ENCODE results near the gene DCTN1. TPM values are rescaled to one million over a fixed set of nuclear protein-coding genes. Genes with fewer than 3 reads are reported as not detected.
A peak's percentile ranks its signal among the peaks of the same experiment; 100 is the strongest.

DCTN1 gene
- total and polyA plus RNA-seq, 2 donors (not counting 1 experiment from before 2014, with no cell fraction given) = 46.7 to 143 TPM

DNA sequence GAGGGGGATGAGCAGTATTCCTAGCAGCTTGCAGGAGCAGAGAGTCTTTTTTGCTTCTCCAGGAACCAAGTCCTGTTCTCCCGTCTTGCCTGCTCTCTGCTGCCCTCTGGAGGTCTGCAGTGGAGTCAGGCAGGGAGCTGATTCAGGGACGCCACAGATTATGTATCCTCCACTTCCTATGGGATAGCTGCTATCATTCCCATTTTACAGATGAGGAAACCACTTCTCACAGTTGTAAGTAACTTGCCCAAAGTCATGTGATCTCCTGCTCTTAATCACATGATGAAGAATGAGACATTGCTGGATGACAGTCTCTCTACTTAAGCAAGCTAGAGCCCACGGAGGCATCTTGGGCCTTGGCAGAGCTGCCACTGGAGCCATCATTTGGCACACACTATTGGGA, 45.2 kb downstream of the DCTN1 start:
- H3K27ac Mint-ChIP-seq = no peak overlapping the region
- no peak overlapping the region for H3K4me3 ChIP-seq (ENCODE audit: control extremely low read depth in 1 of 5, extremely low read depth in 1 of 5, insufficient read depth in 1 of 5, low read depth in 2 of 5, low read length in 4 of 5)
- CTCF ChIA-PET = interaction anchor here (0.5 to 7.1 kb wide), 64 partner anchors 10 to 1045 kb away, joined by 3 to 191 read pairs (median 4); partner anchors contain the start of genes BOLA3, MOB1A, MTHFD2 and STAMBP

DNA sequence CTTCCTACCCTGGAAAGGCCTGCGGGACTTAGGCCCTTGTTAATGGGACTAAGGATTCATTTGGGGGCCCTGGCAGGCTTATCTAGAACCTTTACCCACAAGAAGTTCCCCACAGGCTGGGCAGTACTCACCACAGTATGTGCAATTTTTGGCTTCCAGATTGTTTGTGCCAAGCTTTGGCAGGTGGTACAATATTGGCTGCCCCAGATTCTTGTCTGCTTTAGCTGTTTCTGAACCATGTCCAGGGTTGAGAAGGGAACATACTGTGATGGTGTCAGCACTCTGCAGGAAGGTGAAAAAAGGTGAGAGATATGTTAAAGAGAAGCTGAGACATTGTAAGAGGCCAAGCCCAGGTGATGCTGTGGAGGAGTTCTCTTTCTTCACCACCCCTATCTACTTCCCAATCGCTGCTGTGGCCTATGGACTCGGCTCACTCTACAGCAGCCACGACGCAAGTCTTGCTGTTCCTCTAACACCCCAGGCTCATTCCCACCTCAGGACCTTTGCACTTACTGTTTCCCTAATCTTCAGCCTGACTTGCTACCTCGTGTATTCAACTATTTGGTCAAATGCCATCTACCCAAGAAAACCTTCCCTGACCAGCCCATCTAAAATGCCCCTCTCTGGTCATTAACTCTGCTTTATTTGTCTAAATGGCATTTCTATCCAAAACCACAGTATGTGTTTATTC, 46.1 kb downstream of the DCTN1 start:
- ChIA-PET CTCF (interaction anchor here (0.9 to 7.1 kb wide), 38 partner anchors 9 to 1044 kb away, joined by 3 to 191 read pairs (median 6); partner anchors contain the start of genes BOLA3, MOB1A and STAMBP), POLR2A (no interaction called here)
- H4K20me1 ChIP-seq (ENCODE audit: control insufficient read depth, insufficient read depth, low read length, poor library complexity, severe bottlenecking) = no peaks in the 10 kb centered on the region
- intact Hi-C loops (cut with micrococcal nuclease) = no loop called here
- WGBS (ENCODE audit: insufficient coverage) = 98% methylated on average over 5 of the region's 6 CpGs
- no peaks in the 10 kb centered on the region for H3K4me1 ChIP-seq (ENCODE audit: control insufficient read depth in 2 of 2, insufficient read depth in 2 of 2, low read length in 2 of 2)
- H3K27me3 ChIP-seq (replicated peaks in 1 of 4; ENCODE audit: control extremely low read depth in 1 of 4, control insufficient read depth in 3 of 4, insufficient read depth in 4 of 4, low read length in 3 of 4) = no peaks in the 10 kb centered on the region
- TF ChIP-seq EZH2 (IDR thresholded peaks at IDR 0.05; ENCODE audit: borderline replicate concordance, insufficient read depth, low read depth, low read length, poor library complexity, severe bottlenecking) = no peak
- TF ChIP-seq, protein P1, sequence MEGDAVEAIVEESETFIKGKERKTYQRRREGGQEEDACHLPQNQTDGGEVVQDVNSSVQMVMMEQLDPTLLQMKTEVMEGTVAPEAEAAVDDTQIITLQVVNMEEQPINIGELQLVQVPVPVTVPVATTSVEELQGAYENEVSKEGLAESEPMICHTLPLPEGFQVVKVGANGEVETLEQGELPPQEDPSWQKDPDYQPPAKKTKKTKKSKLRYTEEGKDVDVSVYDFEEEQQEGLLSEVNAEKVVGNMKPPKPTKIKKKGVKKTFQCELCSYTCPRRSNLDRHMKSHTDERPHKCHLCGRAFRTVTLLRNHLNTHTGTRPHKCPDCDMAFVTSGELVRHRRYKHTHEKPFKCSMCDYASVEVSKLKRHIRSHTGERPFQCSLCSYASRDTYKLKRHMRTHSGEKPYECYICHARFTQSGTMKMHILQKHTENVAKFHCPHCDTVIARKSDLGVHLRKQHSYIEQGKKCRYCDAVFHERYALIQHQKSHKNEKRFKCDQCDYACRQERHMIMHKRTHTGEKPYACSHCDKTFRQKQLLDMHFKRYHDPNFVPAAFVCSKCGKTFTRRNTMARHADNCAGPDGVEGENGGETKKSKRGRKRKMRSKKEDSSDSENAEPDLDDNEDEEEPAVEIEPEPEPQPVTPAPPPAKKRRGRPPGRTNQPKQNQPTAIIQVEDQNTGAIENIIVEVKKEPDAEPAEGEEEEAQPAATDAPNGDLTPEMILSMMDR (IDR thresholded peaks at IDR 0.05) = no peak
- H3K36me3 ChIP-seq (replicated peaks in 1 of 2; ENCODE audit: control extremely low read depth in 1 of 2, control insufficient read depth in 1 of 2, extremely low read depth in 1 of 2, insufficient read depth in 2 of 2, low read length in 1 of 2) = peaks cover 0 to 11% of the 10 kb centered on the region in 2 experiments
- H3K4me1 Mint-ChIP-seq = no peaks in the 10 kb centered on the region
- no peak overlapping the region for H3K4me2 ChIP-seq (replicated peaks; ENCODE audit: low read depth, low read length, poor library complexity, severe bottlenecking)
- no peaks in the 10 kb centered on the region for H3K9me3 ChIP-seq (ENCODE audit: control extremely low read depth in 1 of 3, control insufficient read depth in 2 of 3, insufficient read depth in 1 of 3, low read length in 2 of 3)
- peak; percentile 4 for DNase-seq
- no peak overlapping the region for H2AFZ ChIP-seq (ENCODE audit: insufficient read depth, low read depth, low read length, poor library complexity, severe bottlenecking)
- H3K27ac Mint-ChIP-seq = no peak overlapping the region
- H3K9me3 Mint-ChIP-seq (ENCODE audit: insufficient read depth) = no peaks in the 10 kb centered on the region
- H3K4me3 ChIP-seq (ENCODE audit: control extremely low read depth in 1 of 5, extremely low read depth in 1 of 5, insufficient read depth in 1 of 5, low read depth in 2 of 5, low read length in 4 of 5) = no peak overlapping the region
- ATAC-seq (ENCODE audit: low read depth) = no peak
- H3K4me3 Mint-ChIP-seq = no peak overlapping the region
- no peak overlapping the region for H3K27ac ChIP-seq (ENCODE audit: low read length in 2 of 2)
- H3K9ac ChIP-seq (ENCODE audit: low read length) = no peak overlapping the region
- no peaks in the 10 kb centered on the region for H3K79me2 ChIP-seq (ENCODE audit: control insufficient read depth, insufficient read depth, low read length)
- no peaks in the 10 kb centered on the region for H3K27me3 Mint-ChIP-seq

More for the DNA sequence above, 45.2 kb downstream of the DCTN1 start:
- Mint-ChIP-seq H3K4me3 (no peak overlapping the region), H3K9me3 (ENCODE audit: insufficient read depth) (no peaks in the 10 kb centered on the region), H3K27me3 (no peaks in the 10 kb centered on the region), H3K4me1 (no peaks in the 10 kb centered on the region)
- Histone ChIP-seq H4K20me1 (ENCODE audit: control insufficient read depth, insufficient read depth, low read length, poor library complexity, severe bottlenecking) (no peaks in the 10 kb centered on the region), H3K9me3 (ENCODE audit: control extremely low read depth in 1 of 3, control insufficient read depth in 2 of 3, insufficient read depth in 1 of 3, low read length in 2 of 3) (no peaks in the 10 kb centered on the region), H3K4me1 (ENCODE audit: control insufficient read depth in 2 of 2, insufficient read depth in 2 of 2, low read length in 2 of 2) (no peaks in the 10 kb centered on the region), H3K36me3 (replicated peaks in 1 of 2; ENCODE audit: control extremely low read depth in 1 of 2, control insufficient read depth in 1 of 2, extremely low read depth in 1 of 2, insufficient read depth in 2 of 2, low read length in 1 of 2) (peaks cover 0 to 11% of the 10 kb centered on the region in 2 experiments), H3K27me3 (replicated peaks in 1 of 4; ENCODE audit: control extremely low read depth in 1 of 4, control insufficient read depth in 3 of 4, insufficient read depth in 4 of 4, low read length in 3 of 4) (no peaks in the 10 kb centered on the region), H3K9ac (ENCODE audit: low read length) (no peak overlapping the region), H3K4me2 (replicated peaks; ENCODE audit: low read depth, low read length, poor library complexity, severe bottlenecking) (no peak overlapping the region), H3K27ac (ENCODE audit: low read length in 2 of 2) (no peak overlapping the region), H3K79me2 (ENCODE audit: control insufficient read depth, insufficient read depth, low read length) (no peaks in the 10 kb centered on the region), H2AFZ (ENCODE audit: insufficient read depth, low read depth, low read length, poor library complexity, severe bottlenecking) (no peak overlapping the region)
- ATAC-seq (ENCODE audit: low read depth) (peak; percentile 74), DNase-seq (peak; percentile 76)
- no peak for TF ChIP-seq EZH2 (IDR thresholded peaks at IDR 0.05; ENCODE audit: borderline replicate concordance, insufficient read depth, low read depth, low read length, poor library complexity, severe bottlenecking)
- TF ChIP-seq, protein P1 (IDR thresholded peaks at IDR 0.05) = peak; percentile 100
- POLR2A ChIA-PET = interaction anchor here (0.6 kb wide), 1 partner anchor 135 kb away, joined by 5 read pairs; no protein-coding TSS in a partner anchor
- intact Hi-C loops (cut with micrococcal nuclease) = loop anchor here (1.0 kb wide), 1 partner anchor 511 kb away; no protein-coding TSS in a partner anchor
- WGBS (ENCODE audit: insufficient coverage) = 43% methylated on average over 3 of the region's 3 CpGs

Data from B cell (primary cell).